Glutamatergic neuron (in vitro differentiated cells): Measurements from ENCODE around the gene OR5B12. TPM values are rescaled to one million over a fixed set of nuclear protein-coding genes. Genes with fewer than 3 reads are reported as not detected.

Source experiments
- DNase-seq: peaks from one replicate; pipeline ENCODE4 v3.0.0; 2022
- H3K27ac Mint-ChIP-seq: one replicate; pipeline ENCODE4 v1.8.0; 2020; ENCODE audit warnings: mild to moderate bottlenecking, mixed read lengths, inconsistent platforms; ENCODE audit not compliant: unreplicated experiment
- H3K27me3 Mint-ChIP-seq: one replicate; pipeline ENCODE4 v1.8.0; 2020; ENCODE audit warnings: mild to moderate bottlenecking, moderate library complexity, mixed read lengths, inconsistent platforms; ENCODE audit not compliant: unreplicated experiment
- H3K36me3 Mint-ChIP-seq: one replicate; pipeline ENCODE4 v1.8.0; 2020; ENCODE audit warnings: mild to moderate bottlenecking, mixed read lengths, inconsistent platforms; ENCODE audit not compliant: unreplicated experiment
- H3K4me1 Mint-ChIP-seq: one replicate; pipeline ENCODE4 v1.8.0; 2020; ENCODE audit warnings: mild to moderate bottlenecking, low read depth, mixed read lengths, inconsistent platforms; ENCODE audit not compliant: unreplicated experiment
- H3K4me3 Mint-ChIP-seq: one replicate; pipeline ENCODE4 v1.8.0; 2020; ENCODE audit warnings: mild to moderate bottlenecking, mixed read lengths, inconsistent platforms; ENCODE audit not compliant: unreplicated experiment
- H3K9me3 Mint-ChIP-seq: one replicate; pipeline ENCODE4 v1.8.0; 2020; ENCODE audit warnings: mild to moderate bottlenecking, moderate library complexity, mixed read lengths, inconsistent platforms; ENCODE audit not compliant: unreplicated experiment
- CTCF ChIP-seq: fragments of 200-600 bp; sonication (generic); IDR thresholded peaks from one replicate; pipeline ENCODE4 v1.5.0; 2021; ENCODE audit not compliant: partially characterized antibody, unreplicated experiment
- total RNA-seq: library from RNA; stranded (reverse); fragmentation: NEBNext Ultra II Directional; extraction: Animal tissue kit (Norgen Biotek cat#: 25700); gene quantifications from one replicate; pipeline ENCODE4 v1.2.1, GENCODE V29; 2021; ENCODE audit not compliant: unreplicated experiment

The OR5B12 gene
- total RNA-seq, 1 donor from 2014 or later, result not detected

GRCh38 chr11:58390551-58391063 lies 51.4 kb downstream of the OR5B12 start:
- H3K4me1 Mint-ChIP-seq, result no peaks in the 10 kb centered on the region
- H3K9me3 Mint-ChIP-seq, result no peaks in the 10 kb centered on the region
- no peak overlapping the region for H3K27ac Mint-ChIP-seq
- no peak overlapping the region for H3K4me3 Mint-ChIP-seq
- DNase-seq, result no peak
- H3K36me3 Mint-ChIP-seq, result no peaks in the 10 kb centered on the region
- H3K27me3 Mint-ChIP-seq, result no peaks in the 10 kb centered on the region
- no peak for TF ChIP-seq CTCF

Other genes starting within 250 kb of the OR5B12 start
- not detected for gene OR1S2, start 238.1 kb downstream of the OR5B12 start, total RNA-seq
- gene OR1S1, start 229.5 kb downstream of the OR5B12 start, total RNA-seq, result not detected
- not detected for gene OR10Q1, start 213.3 kb downstream of the OR5B12 start, total RNA-seq
- gene OR10W1, start 174.0 kb downstream of the OR5B12 start, total RNA-seq, result not detected
- not detected for gene OR5B17, start 83.2 kb downstream of the OR5B12 start, total RNA-seq
- gene OR5B3, start 35.4 kb downstream of the OR5B12 start, total RNA-seq, result not detected
- gene OR5B2, start 14.1 kb downstream of the OR5B12 start, total RNA-seq, result not detected
- not detected for gene OR5B21, start 65.9 kb upstream of the OR5B12 start, total RNA-seq
- 3.8 TPM for gene LPXN, start 133.6 kb upstream of the OR5B12 start, total RNA-seq
- 44.3 TPM for gene ZFP91, start 136.8 kb upstream of the OR5B12 start, total RNA-seq
- gene CNTF, start 180.4 kb upstream of the OR5B12 start, total RNA-seq, result 4.6 TPM